Liver (tissue), 3 donors: ENCODE measurements around the gene CLIC5.

Experiments
- EGR1 ChIP-seq, 2 donors: IDR thresholded peaks; 2 replicates each; pipeline ENCODE4 v1.6.1; 2016 to 2018; ENCODE audit warnings: antibody characterized with exemption in 2 of 2, low read depth in 2 of 2
- FOXA1 ChIP-seq: IDR thresholded peaks from 2 replicates; pipeline ENCODE4 v1.6.1; 2016; ENCODE audit warnings: antibody characterized with exemption
- GABPA ChIP-seq, 2 donors: IDR thresholded peaks in 1 of 2; conservative IDR thresholded peaks in 1 of 2; 2 replicates each; pipeline ENCODE4 v1.6.1; 2016; ENCODE audit warnings: antibody characterized with exemption in 2 of 2, mild to moderate bottlenecking in 1 of 2, moderate library complexity in 1 of 2
- TAF1 ChIP-seq: conservative IDR thresholded peaks from 2 replicates; pipeline ENCODE4 v1.6.1; 2016; ENCODE audit warnings: antibody characterized with exemption, mild to moderate bottlenecking
- YY1 ChIP-seq: IDR thresholded peaks from 2 replicates; pipeline ENCODE4 v1.6.1; 2016; ENCODE audit warnings: antibody characterized with exemption, mild to moderate bottlenecking
- TF ChIP-seq, protein P1 (sequence below): IDR thresholded peaks from 2 replicates; pipeline ENCODE4 v1.6.1; 2016; ENCODE audit warnings: antibody characterized with exemption
- TF ChIP-seq, protein P2 (sequence below): fragments of 150-350 bp; IDR thresholded peaks from 2 replicates; pipeline ENCODE4 v1.5.1; 2017; ENCODE audit warnings: improper control_type of control experiment, low read depth, low read length; ENCODE audit not compliant: missing input control
- TF ChIP-seq, protein P3 (sequence below): IDR thresholded peaks from 2 replicates; pipeline ENCODE4 v1.6.1; 2016; ENCODE audit warnings: antibody characterized with exemption
- donor health status: healthy.
- donor health status: healthy.

DNA sequence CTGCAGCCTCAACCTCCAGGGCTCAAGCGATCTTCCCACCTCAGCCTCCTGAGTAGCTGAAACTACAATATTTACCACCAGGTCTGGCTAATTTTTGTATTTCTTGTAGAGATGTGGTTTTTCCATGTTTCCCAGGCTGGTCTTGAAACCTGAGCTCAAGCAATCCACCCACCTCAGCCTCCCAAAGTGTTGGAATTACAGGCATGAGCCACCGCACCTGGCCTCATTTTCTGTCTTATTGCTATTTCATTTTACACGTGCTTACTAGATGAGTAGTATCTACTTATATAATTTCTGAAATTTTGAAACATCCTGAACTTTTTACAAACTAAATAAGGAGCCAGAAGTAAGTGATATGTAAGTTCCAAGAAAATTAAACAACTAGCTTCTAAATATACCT lies 34.6 kb downstream of the CLIC5 start:
- TF ChIP-seq, protein P1, sequence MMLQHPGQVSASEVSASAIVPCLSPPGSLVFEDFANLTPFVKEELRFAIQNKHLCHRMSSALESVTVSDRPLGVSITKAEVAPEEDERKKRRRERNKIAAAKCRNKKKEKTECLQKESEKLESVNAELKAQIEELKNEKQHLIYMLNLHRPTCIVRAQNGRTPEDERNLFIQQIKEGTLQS, result no peak
- TF ChIP-seq, protein P2, sequence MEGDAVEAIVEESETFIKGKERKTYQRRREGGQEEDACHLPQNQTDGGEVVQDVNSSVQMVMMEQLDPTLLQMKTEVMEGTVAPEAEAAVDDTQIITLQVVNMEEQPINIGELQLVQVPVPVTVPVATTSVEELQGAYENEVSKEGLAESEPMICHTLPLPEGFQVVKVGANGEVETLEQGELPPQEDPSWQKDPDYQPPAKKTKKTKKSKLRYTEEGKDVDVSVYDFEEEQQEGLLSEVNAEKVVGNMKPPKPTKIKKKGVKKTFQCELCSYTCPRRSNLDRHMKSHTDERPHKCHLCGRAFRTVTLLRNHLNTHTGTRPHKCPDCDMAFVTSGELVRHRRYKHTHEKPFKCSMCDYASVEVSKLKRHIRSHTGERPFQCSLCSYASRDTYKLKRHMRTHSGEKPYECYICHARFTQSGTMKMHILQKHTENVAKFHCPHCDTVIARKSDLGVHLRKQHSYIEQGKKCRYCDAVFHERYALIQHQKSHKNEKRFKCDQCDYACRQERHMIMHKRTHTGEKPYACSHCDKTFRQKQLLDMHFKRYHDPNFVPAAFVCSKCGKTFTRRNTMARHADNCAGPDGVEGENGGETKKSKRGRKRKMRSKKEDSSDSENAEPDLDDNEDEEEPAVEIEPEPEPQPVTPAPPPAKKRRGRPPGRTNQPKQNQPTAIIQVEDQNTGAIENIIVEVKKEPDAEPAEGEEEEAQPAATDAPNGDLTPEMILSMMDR, result no peak
- no peak for TF ChIP-seq FOXA1
- TF ChIP-seq YY1, result no peak
- no peak for TF ChIP-seq TAF1
- no peak for TF ChIP-seq EGR1 (IDR thresholded peaks at IDR 0.05; ENCODE audit: low read depth in 2 of 2)
- TF ChIP-seq, protein P3, sequence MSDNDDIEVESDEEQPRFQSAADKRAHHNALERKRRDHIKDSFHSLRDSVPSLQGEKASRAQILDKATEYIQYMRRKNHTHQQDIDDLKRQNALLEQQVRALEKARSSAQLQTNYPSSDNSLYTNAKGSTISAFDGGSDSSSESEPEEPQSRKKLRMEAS, result no peak
- TF ChIP-seq GABPA (IDR thresholded peaks at IDR 0.05 in 1 of 2, conservative IDR thresholded peaks at IDR 0.05 in 1 of 2), result no peak
